Measurements from ENCODE around the gene TP53INP2.

GRCh38 chr20:34748709-34749108 lies 44.6 kb downstream of the TP53INP2 start:
- no peak for TF ChIP-seq CTCF (IDR thresholded peaks at IDR 0.05)
- TF ChIP-seq POLR2A (IDR thresholded peaks at IDR 0.05), result no peak

All from uterus (tissue), 2 donors.